Measurements from ENCODE around the gene HSFX2. TPM values are rescaled to one million over a fixed set of nuclear protein-coding genes. Genes with fewer than 3 reads are reported as not detected.
"Not testable (repeated sequence)": the region's sequence is repeated elsewhere in the genome, so short reads cannot be mapped to it uniquely, and the experiment has no call there.

Gene HSFX2
- 1 to 10 TPM in 2 of 3 donors, not detected in 1; 1.0 to 1.1 TPM for polyA plus RNA-seq (ENCODE audit: insufficient read length in 3 of 3)
- long read RNA-seq, donor 1, result 0 reads
- long read RNA-seq, donor 2, result 0 reads
- long read RNA-seq, donor 3, result 0 reads
- long read RNA-seq, donor 4, result 0 reads
- long read RNA-seq, donor 5, result 0 reads
- long read RNA-seq, donor 6, result 0 reads
- long read RNA-seq, donor 7, result 0 reads
- long read RNA-seq, donor 8, result 0 reads
- long read RNA-seq, donor 9, result 0 reads
- long read RNA-seq, donor 10, result 0 reads
- long read RNA-seq, donor 11, result 0 reads
- long read RNA-seq, donor 12, result 0 reads
- long read RNA-seq, donor 13, result 0 reads
- long read RNA-seq, donor 14, result 0 reads
- long read RNA-seq, donor 15, result 0 reads
- long read RNA-seq, donor 16, partial matches to known transcripts, result 0 of 1 reads
- long read RNA-seq, donor 16, other reads (novel, unspliced or antisense), result 0 of 1 reads

- DNase-seq (ENCODE audit: extremely low read depth in 1 of 11, low read depth in 9 of 11, low spot score in 4 of 11), result not testable (repeated sequence)
Observed at GRCh38 chrX:149595214-149595613, at the start of gene HSFX2. TSS of gene HSFX2 (minus strand) at chrX:149595314. CDS start at chrX:149594700, 614 bp downstream.

- DNase-seq (ENCODE audit: extremely low read depth in 1 of 11, low read depth in 9 of 11, low spot score in 4 of 11), result no peak
Observed at GRCh38 chrX:149643496-149643895, 48.4 kb upstream of the HSFX2 start.

- DNase-seq (ENCODE audit: extremely low read depth in 1 of 11, low read depth in 9 of 11, low spot score in 4 of 11), result no peak
Observed at GRCh38 chrX:149641835-149642234, 46.7 kb upstream of the HSFX2 start.

GRCh38 chrX:149641432-149641831 lies 46.3 kb upstream of the HSFX2 start:
- DNase-seq (ENCODE audit: extremely low read depth in 1 of 11, low read depth in 9 of 11, low spot score in 4 of 11), result no peak

GRCh38 chrX:149639568-149639967 lies 44.5 kb upstream of the HSFX2 start:
- no peak for DNase-seq (ENCODE audit: extremely low read depth in 1 of 11, low read depth in 9 of 11, low spot score in 4 of 11)

GRCh38 chrX:149638860-149639259 lies 43.7 kb upstream of the HSFX2 start:
- no peak for DNase-seq (ENCODE audit: extremely low read depth in 1 of 11, low read depth in 9 of 11, low spot score in 4 of 11)

GRCh38 chrX:149633511-149633910 lies 38.4 kb upstream of the HSFX2 start:
- no peak for DNase-seq (ENCODE audit: extremely low read depth in 1 of 11, low read depth in 9 of 11, low spot score in 4 of 11)

GRCh38 chrX:149631234-149632165 lies 36.4 kb upstream of the HSFX2 start, which contains the start of gene TMEM185A:
TSS of gene TMEM185A (minus strand) at chrX:149631792. CDS start at chrX:149631580, 212 bp downstream.
- DNase-seq (ENCODE audit: extremely low read depth in 1 of 11, low read depth in 9 of 11, low spot score in 4 of 11), result peak in 8 of 11 donors; percentile 10 to 59 (median 48)

GRCh38 chrX:149630681-149631233 lies 35.6 kb upstream of the HSFX2 start:
- peak in 3 of 11 donors; percentile 5 to 15 (median 13) for DNase-seq (ENCODE audit: extremely low read depth in 1 of 11, low read depth in 9 of 11, low spot score in 4 of 11)

GRCh38 chrX:149629730-149630387 lies 34.7 kb upstream of the HSFX2 start:
- no peak for DNase-seq (ENCODE audit: extremely low read depth in 1 of 11, low read depth in 9 of 11, low spot score in 4 of 11)

- DNase-seq (ENCODE audit: extremely low read depth in 1 of 11, low read depth in 9 of 11, low spot score in 4 of 11), result no peak
Observed at GRCh38 chrX:149628768-149629167, 33.7 kb upstream of the HSFX2 start.

GRCh38 chrX:149628280-149628679 lies 33.2 kb upstream of the HSFX2 start:
- DNase-seq (ENCODE audit: extremely low read depth in 1 of 11, low read depth in 9 of 11, low spot score in 4 of 11), result no peak

- DNase-seq (ENCODE audit: extremely low read depth in 1 of 11, low read depth in 9 of 11, low spot score in 4 of 11), result not testable (repeated sequence)
Observed at GRCh38 chrX:149626829-149627228, 31.7 kb upstream of the HSFX2 start.

- not testable (repeated sequence) for DNase-seq (ENCODE audit: extremely low read depth in 1 of 11, low read depth in 9 of 11, low spot score in 4 of 11)
Observed at GRCh38 chrX:149619662-149620061, 24.5 kb upstream of the HSFX2 start.

GRCh38 chrX:149618871-149619270 lies 23.8 kb upstream of the HSFX2 start:
- no peak for DNase-seq (ENCODE audit: extremely low read depth in 1 of 11, low read depth in 9 of 11, low spot score in 4 of 11)

- DNase-seq (ENCODE audit: extremely low read depth in 1 of 11, low read depth in 9 of 11, low spot score in 4 of 11), result no peak
Observed at GRCh38 chrX:149611623-149612175, 16.6 kb upstream of the HSFX2 start.

GRCh38 chrX:149610511-149610910 lies 15.4 kb upstream of the HSFX2 start:
- no peak for DNase-seq (ENCODE audit: extremely low read depth in 1 of 11, low read depth in 9 of 11, low spot score in 4 of 11)

- no peak for DNase-seq (ENCODE audit: extremely low read depth in 1 of 11, low read depth in 9 of 11, low spot score in 4 of 11)
Observed at GRCh38 chrX:149607699-149608098, 12.6 kb upstream of the HSFX2 start.
